ENCODE results near the gene LAMA1. TPM values are rescaled to one million over a fixed set of nuclear protein-coding genes. Genes with fewer than 3 reads are reported as not detected.
"Not testable (repeated sequence)": the region's sequence is repeated elsewhere in the genome, so short reads cannot be mapped to it uniquely, and the experiment has no call there.

Gene LAMA1
- total RNA-seq, 1 donor = 20.7 TPM

GRCh38 chr18:6940451-6940850, 177.1 kb downstream of the LAMA1 start:
- no peak for DNase-seq (ENCODE audit: low read depth)
- no peak for TF ChIP-seq CTCF (IDR thresholded peaks at IDR 0.05; ENCODE audit: insufficient read depth, low read depth, low read length)
- H3K4me3 ChIP-seq (ENCODE audit: low read depth, low read length) = no peak overlapping the region

GRCh38 chr18:6939972-6940371, 177.6 kb downstream of the LAMA1 start:
- no peak overlapping the region for H3K4me3 ChIP-seq (ENCODE audit: low read depth, low read length)
- no peak for TF ChIP-seq CTCF (IDR thresholded peaks at IDR 0.05; ENCODE audit: insufficient read depth, low read depth, low read length)
- DNase-seq (ENCODE audit: low read depth) = no peak

GRCh38 chr18:6938403-6938802, 179.2 kb downstream of the LAMA1 start:
- DNase-seq (ENCODE audit: low read depth); H3K4me3 ChIP-seq (ENCODE audit: low read depth, low read length): not testable (repeated sequence)

GRCh38 chr18:6938003-6938402, 179.6 kb downstream of the LAMA1 start:
- H3K4me3 ChIP-seq (ENCODE audit: low read depth, low read length) = no peak overlapping the region
- no peak for DNase-seq (ENCODE audit: low read depth)
- TF ChIP-seq CTCF (IDR thresholded peaks at IDR 0.05; ENCODE audit: insufficient read depth, low read depth, low read length) = no peak

- no peak for DNase-seq (ENCODE audit: low read depth)
- no peak overlapping the region for H3K4me3 ChIP-seq (ENCODE audit: low read depth, low read length)
- TF ChIP-seq CTCF (IDR thresholded peaks at IDR 0.05; ENCODE audit: insufficient read depth, low read depth, low read length) = no peak
Observed at GRCh38 chr18:6934859-6935258, 182.7 kb downstream of the LAMA1 start.

- H3K4me3 ChIP-seq (ENCODE audit: low read depth, low read length) = no peak overlapping the region
- no peak for DNase-seq (ENCODE audit: low read depth)
- TF ChIP-seq CTCF (IDR thresholded peaks at IDR 0.05; ENCODE audit: insufficient read depth, low read depth, low read length) = no peak
Observed at GRCh38 chr18:6929370-6930102, 188.1 kb downstream of the LAMA1 start.

- no peak for DNase-seq (ENCODE audit: low read depth)
- no peak for TF ChIP-seq CTCF (IDR thresholded peaks at IDR 0.05; ENCODE audit: insufficient read depth, low read depth, low read length)
- H3K4me3 ChIP-seq (ENCODE audit: low read depth, low read length) = no peak overlapping the region
Observed at GRCh38 chr18:6928359-6928758, 189.2 kb downstream of the LAMA1 start.

Data from fibroblast of villous mesenchyme (primary cell).